ENCODE results near the gene NHS. TPM values are rescaled to one million over a fixed set of nuclear protein-coding genes. Genes with fewer than 3 reads are reported as not detected.

NHS gene
- total RNA-seq, 4 donors from 2014 or later = 0.88 to 9.1 (median 2.5) TPM

- no peak for TF ChIP-seq CTCF (IDR thresholded peaks at IDR 0.05)
- no peak for TF ChIP-seq POLR2A (IDR thresholded peaks at IDR 0.05)
These were observed 305.9 kb downstream of the NHS start for GRCh38 chrX:17680732-17681413.

GRCh38 chrX:17682259-17682658, 307.3 kb downstream of the NHS start:
- Histone ChIP-seq H3K4me3 (no peak overlapping the region), H3K27ac (no peak overlapping the region), H3K27me3 (no peaks in the 10 kb centered on the region), H3K36me3 (no peaks in the 10 kb centered on the region), H3K4me1 (no peaks in the 10 kb centered on the region), H3K9me3 (no peaks in the 10 kb centered on the region)
- TF ChIP-seq POLR2A (IDR thresholded peaks at IDR 0.05) (no peak), CTCF (IDR thresholded peaks at IDR 0.05) (no peak)
- no peak for DNase-seq

More at GRCh38 chrX:17680732-17681413, 305.9 kb downstream of the NHS start:
- no peaks in the 10 kb centered on the region for H3K36me3 ChIP-seq
- no peak overlapping the region for H3K4me3 ChIP-seq
- no peaks in the 10 kb centered on the region for H3K27me3 ChIP-seq
- DNase-seq = no peak
- H3K9me3 ChIP-seq = no peaks in the 10 kb centered on the region
- H3K4me1 ChIP-seq = no peaks in the 10 kb centered on the region
- no peak overlapping the region for H3K27ac ChIP-seq

GRCh38 chrX:17685026-17685425, 310.0 kb downstream of the NHS start:
- Histone ChIP-seq H3K36me3 (no peaks in the 10 kb centered on the region), H3K27ac (no peak overlapping the region), H3K4me3 (no peak overlapping the region), H3K27me3 (no peaks in the 10 kb centered on the region), H3K9me3 (no peaks in the 10 kb centered on the region), H3K4me1 (no peaks in the 10 kb centered on the region)
- TF ChIP-seq POLR2A (IDR thresholded peaks at IDR 0.05) (no peak), CTCF (IDR thresholded peaks at IDR 0.05) (no peak)
- no peak for DNase-seq

GRCh38 chrX:17687648-17688047, 312.6 kb downstream of the NHS start:
- Histone ChIP-seq H3K27ac (no peak overlapping the region), H3K27me3 (no peaks in the 10 kb centered on the region), H3K4me3 (no peak overlapping the region), H3K9me3 (no peaks in the 10 kb centered on the region), H3K4me1 (no peaks in the 10 kb centered on the region), H3K36me3 (no peaks in the 10 kb centered on the region)
- no peak for DNase-seq
- TF ChIP-seq POLR2A (IDR thresholded peaks at IDR 0.05) (no peak), CTCF (IDR thresholded peaks at IDR 0.05) (no peak)

- Histone ChIP-seq H3K27ac (no peak overlapping the region), H3K9me3 (no peaks in the 10 kb centered on the region), H3K4me3 (no peak overlapping the region), H3K4me1 (no peaks in the 10 kb centered on the region), H3K27me3 (no peaks in the 10 kb centered on the region), H3K36me3 (no peaks in the 10 kb centered on the region)
- peak in 1 of 3 donors; percentile 64 for DNase-seq
- peak in 5 of 6 experiments; percentile 29 to 79 (median 68) for TF ChIP-seq CTCF (IDR thresholded peaks at IDR 0.05)
- TF ChIP-seq POLR2A (IDR thresholded peaks at IDR 0.05) = no peak
These were observed 315.0 kb downstream of the NHS start for GRCh38 chrX:17689971-17690409.
